GM20000 (cell line): ENCODE measurements around the gene SPTBN4.

ENCODE experiments used
- DNase-seq: peaks from one replicate; pipeline ENCODE4 v3.0.0; 2012; ENCODE audit warnings: low spot score
- CTCF ChIP-seq: IDR thresholded peaks from 2 replicates; pipeline ENCODE4 v1.5.1; 2012; ENCODE audit warnings: mild to moderate bottlenecking, control low read depth; ENCODE audit errors: extremely low read depth, missing control alignments

SPTBN4 gene

GRCh38 chr19:40506099-40506498 is 39.3 kb downstream of the SPTBN4 start:
- DNase-seq, result no peak
- TF ChIP-seq CTCF, result no peak

GRCh38 chr19:40507892-40508291 is 41.1 kb downstream of the SPTBN4 start:
- no peak for TF ChIP-seq CTCF
- no peak for DNase-seq

GRCh38 chr19:40508739-40509260 is 42.0 kb downstream of the SPTBN4 start:
- TF ChIP-seq CTCF, result no peak
- DNase-seq, result no peak

- no peak for DNase-seq
- TF ChIP-seq CTCF, result no peak
These were observed 43.8 kb downstream of the SPTBN4 start for GRCh38 chr19:40510526-40511115.

GRCh38 chr19:40511487-40511886 is 44.7 kb downstream of the SPTBN4 start:
- no peak for TF ChIP-seq CTCF

GRCh38 chr19:40512110-40512472 is 45.3 kb downstream of the SPTBN4 start:
- TF ChIP-seq CTCF, result no peak
- no peak for DNase-seq

More at GRCh38 chr19:40511487-40511886, 44.7 kb downstream of the SPTBN4 start:
- DNase-seq, result no peak

- no peak for DNase-seq
- no peak for TF ChIP-seq CTCF
These were observed 45.9 kb downstream of the SPTBN4 start for GRCh38 chr19:40512473-40513344.
